ENCODE data around the gene DBF4B.
"Not testable (repeated sequence)": the region's sequence is repeated elsewhere in the genome, so short reads cannot be mapped to it uniquely, and the experiment has no call there.

DBF4B gene

DNA sequence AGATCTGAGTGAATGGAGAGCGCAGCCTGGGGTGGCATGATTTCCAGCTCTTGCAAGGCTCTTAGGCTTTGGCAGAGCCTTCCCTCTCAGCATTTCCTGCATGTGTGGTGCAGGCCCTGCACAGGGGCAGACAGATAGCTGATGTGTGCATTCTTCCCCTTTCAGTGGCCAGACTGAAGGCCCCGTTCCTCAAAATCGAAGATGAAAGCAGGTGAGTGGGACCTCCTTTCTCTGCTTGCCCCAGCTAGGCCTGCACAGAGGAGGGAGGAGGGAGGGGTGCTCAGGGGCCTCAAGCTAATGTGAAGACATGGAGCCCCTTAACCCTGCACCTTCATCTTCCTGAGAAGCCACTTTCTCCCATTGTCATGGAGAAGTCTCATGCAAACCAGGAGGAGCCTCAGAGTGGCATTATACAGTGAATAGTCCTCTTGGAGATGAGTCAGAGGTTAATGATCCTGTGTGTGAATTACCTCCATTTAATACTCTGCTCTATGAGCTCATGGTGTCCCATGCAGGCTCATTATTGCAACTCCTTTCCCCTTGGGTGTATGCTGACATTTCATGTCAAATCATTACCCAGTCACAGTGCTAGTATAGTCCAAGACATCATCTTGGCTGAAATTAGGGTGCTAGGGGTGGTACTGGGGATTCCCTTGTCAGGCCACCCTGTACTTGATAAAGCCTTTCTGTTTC, 29.9 kb downstream of the DBF4B start:
- TF ChIP-seq, protein P1, sequence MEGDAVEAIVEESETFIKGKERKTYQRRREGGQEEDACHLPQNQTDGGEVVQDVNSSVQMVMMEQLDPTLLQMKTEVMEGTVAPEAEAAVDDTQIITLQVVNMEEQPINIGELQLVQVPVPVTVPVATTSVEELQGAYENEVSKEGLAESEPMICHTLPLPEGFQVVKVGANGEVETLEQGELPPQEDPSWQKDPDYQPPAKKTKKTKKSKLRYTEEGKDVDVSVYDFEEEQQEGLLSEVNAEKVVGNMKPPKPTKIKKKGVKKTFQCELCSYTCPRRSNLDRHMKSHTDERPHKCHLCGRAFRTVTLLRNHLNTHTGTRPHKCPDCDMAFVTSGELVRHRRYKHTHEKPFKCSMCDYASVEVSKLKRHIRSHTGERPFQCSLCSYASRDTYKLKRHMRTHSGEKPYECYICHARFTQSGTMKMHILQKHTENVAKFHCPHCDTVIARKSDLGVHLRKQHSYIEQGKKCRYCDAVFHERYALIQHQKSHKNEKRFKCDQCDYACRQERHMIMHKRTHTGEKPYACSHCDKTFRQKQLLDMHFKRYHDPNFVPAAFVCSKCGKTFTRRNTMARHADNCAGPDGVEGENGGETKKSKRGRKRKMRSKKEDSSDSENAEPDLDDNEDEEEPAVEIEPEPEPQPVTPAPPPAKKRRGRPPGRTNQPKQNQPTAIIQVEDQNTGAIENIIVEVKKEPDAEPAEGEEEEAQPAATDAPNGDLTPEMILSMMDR (IDR thresholded peaks at IDR 0.05; ENCODE audit: poor library complexity, severe bottlenecking): no peak
- Histone ChIP-seq H3K27ac (ENCODE audit: poor library complexity, severe bottlenecking) (no peak overlapping the region), H3K4me1 (ENCODE audit: insufficient read depth, poor library complexity, severe bottlenecking) (no peaks in the 10 kb centered on the region), H3K4me3 (ENCODE audit: severe bottlenecking) (no peak overlapping the region), H3K9me3 (ENCODE audit: severe bottlenecking) (no peaks in the 10 kb centered on the region), H3K27me3 (ENCODE audit: insufficient read depth, poor library complexity, severe bottlenecking) (no peaks in the 10 kb centered on the region), H3K36me3 (ENCODE audit: low read depth) (peaks cover 36% of the 10 kb centered on the region)
- ATAC-seq (ENCODE audit: low read depth): peak; percentile 54
- DNase-seq (ENCODE audit: low spot score): no peak

DNA sequence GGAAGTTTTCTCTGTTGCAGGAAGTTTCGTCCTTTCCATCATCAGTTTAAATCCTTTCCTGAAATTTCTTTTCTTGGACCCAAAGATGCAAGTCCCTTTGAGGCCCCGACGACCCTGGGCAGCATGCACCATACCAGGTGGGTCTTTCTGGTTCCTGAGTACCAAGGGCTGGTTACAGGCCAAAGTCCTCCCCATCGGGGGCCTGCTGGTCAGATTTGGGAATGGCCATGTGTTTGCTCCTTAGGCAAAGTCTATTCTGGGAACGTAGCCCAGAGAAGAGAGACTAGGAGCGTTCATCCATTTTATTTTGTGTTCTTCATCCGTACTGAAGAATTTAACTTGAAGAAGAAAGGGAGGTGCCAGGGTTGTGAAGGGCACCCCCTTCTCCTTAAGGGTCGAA, 32.9 kb downstream of the DBF4B start:
- Histone ChIP-seq H3K27ac (ENCODE audit: poor library complexity, severe bottlenecking) (no peak overlapping the region), H3K9me3 (ENCODE audit: severe bottlenecking) (no peaks in the 10 kb centered on the region), H3K27me3 (ENCODE audit: insufficient read depth, poor library complexity, severe bottlenecking) (no peaks in the 10 kb centered on the region), H3K36me3 (ENCODE audit: low read depth) (peaks cover 24% of the 10 kb centered on the region), H3K4me3 (ENCODE audit: severe bottlenecking) (no peak overlapping the region), H3K4me1 (ENCODE audit: insufficient read depth, poor library complexity, severe bottlenecking) (no peaks in the 10 kb centered on the region)
- DNase-seq (ENCODE audit: low spot score) (no peak), ATAC-seq (ENCODE audit: low read depth) (no peak)
- TF ChIP-seq, protein P1 (IDR thresholded peaks at IDR 0.05; ENCODE audit: poor library complexity, severe bottlenecking): no peak

DNA sequence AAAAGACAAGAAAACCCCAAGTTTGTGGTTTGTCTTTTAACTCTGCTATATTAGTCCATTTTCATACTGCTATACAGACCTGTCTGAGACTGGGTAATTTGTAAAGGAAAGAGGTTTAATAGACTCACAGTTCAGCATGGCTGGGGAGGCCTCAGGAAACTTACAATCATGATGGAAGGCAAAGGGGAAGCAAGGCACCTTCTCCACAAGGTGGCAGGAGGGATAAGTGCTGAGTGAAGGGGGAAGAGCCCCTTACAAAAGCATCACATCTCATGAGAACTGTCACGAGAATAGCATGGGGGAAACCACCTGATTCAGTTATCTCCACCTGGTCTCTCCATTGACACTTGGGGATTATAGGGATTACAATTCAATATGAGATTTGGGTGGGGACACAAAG, 36.8 kb downstream of the DBF4B start:
- Histone ChIP-seq H3K9me3 (ENCODE audit: severe bottlenecking) (no peaks in the 10 kb centered on the region), H3K4me1 (ENCODE audit: insufficient read depth, poor library complexity, severe bottlenecking) (no peaks in the 10 kb centered on the region), H3K27ac (ENCODE audit: poor library complexity, severe bottlenecking) (no peak overlapping the region), H3K36me3 (ENCODE audit: low read depth) (peaks cover 27% of the 10 kb centered on the region), H3K4me3 (ENCODE audit: severe bottlenecking) (no peak overlapping the region), H3K27me3 (ENCODE audit: insufficient read depth, poor library complexity, severe bottlenecking) (no peaks in the 10 kb centered on the region)
- no peak for ATAC-seq (ENCODE audit: low read depth)
- TF ChIP-seq, protein P1 (IDR thresholded peaks at IDR 0.05; ENCODE audit: poor library complexity, severe bottlenecking): no peak
- no peak for DNase-seq (ENCODE audit: low spot score)

DNA sequence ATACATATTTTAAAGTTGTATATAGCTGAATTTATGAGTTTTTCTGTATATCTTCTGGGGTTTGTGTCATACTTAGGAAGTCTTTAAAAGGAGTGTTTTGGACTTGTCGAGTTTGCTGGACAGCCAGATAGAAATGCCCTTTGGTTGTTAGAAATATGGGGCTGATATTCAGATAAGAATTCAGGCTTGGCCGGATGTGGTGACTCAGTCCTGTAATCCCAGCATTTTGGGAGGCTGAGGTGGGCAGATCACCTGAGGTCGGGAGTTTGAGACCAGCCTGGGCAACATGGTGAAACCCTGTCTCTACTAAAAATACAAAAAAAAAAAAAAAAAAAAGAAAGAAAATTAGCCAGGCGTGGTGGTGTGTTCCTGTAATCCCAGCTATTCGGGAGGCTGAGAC, 37.3 kb downstream of the DBF4B start:
- not testable (repeated sequence) for DNase-seq (ENCODE audit: low spot score); H3K27me3 ChIP-seq (ENCODE audit: insufficient read depth, poor library complexity, severe bottlenecking); H3K9me3 ChIP-seq (ENCODE audit: severe bottlenecking); ATAC-seq (ENCODE audit: low read depth); H3K27ac ChIP-seq (ENCODE audit: poor library complexity, severe bottlenecking); H3K4me3 ChIP-seq (ENCODE audit: severe bottlenecking); H3K4me1 ChIP-seq (ENCODE audit: insufficient read depth, poor library complexity, severe bottlenecking)
- peaks cover 24% of the 10 kb centered on the region for H3K36me3 ChIP-seq (ENCODE audit: low read depth)

DNA sequence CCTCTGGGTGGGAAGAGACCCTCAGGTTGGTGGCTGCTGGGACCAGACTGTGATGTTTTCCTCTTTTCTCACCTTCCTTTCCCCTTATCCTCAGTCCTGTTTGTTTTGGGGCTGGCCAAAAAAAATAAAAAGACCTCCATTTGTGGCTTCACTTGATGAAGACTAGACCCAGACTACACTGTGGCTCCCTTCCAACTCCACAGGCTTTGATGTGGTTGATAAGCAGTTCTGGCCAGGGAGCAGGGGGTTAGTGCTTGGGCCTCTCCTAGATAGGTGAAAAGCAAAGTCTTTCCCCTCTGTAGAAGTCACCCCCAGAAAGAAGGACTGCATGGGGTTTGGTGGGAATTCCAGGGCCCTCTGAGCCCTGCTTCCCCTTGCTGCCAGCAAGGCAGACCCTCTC, 39.1 kb downstream of the DBF4B start:
- ATAC-seq (ENCODE audit: low read depth): no peak

More for the DNA sequence above, 39.1 kb downstream of the DBF4B start:
- H3K9me3 ChIP-seq (ENCODE audit: severe bottlenecking): no peaks in the 10 kb centered on the region
- no peak overlapping the region for H3K4me3 ChIP-seq (ENCODE audit: severe bottlenecking)
- H3K4me1 ChIP-seq (ENCODE audit: insufficient read depth, poor library complexity, severe bottlenecking): no peaks in the 10 kb centered on the region
- no peak for DNase-seq (ENCODE audit: low spot score)
- no peaks in the 10 kb centered on the region for H3K27me3 ChIP-seq (ENCODE audit: insufficient read depth, poor library complexity, severe bottlenecking)
- H3K36me3 ChIP-seq (ENCODE audit: low read depth): peaks cover 18% of the 10 kb centered on the region
- TF ChIP-seq, protein P1 (IDR thresholded peaks at IDR 0.05; ENCODE audit: poor library complexity, severe bottlenecking): no peak
- no peak overlapping the region for H3K27ac ChIP-seq (ENCODE audit: poor library complexity, severe bottlenecking)
